ENCODE measurements around the gene SACM1L. TPM values are rescaled to one million over a fixed set of nuclear protein-coding genes. Genes with fewer than 3 reads are reported as not detected.

SACM1L gene
- polyA plus RNA-seq (ENCODE audit: insufficient read length in 4 of 4), result 10 to 100 TPM; 54.2 to 82.9 (median 64.6) TPM

DNA sequence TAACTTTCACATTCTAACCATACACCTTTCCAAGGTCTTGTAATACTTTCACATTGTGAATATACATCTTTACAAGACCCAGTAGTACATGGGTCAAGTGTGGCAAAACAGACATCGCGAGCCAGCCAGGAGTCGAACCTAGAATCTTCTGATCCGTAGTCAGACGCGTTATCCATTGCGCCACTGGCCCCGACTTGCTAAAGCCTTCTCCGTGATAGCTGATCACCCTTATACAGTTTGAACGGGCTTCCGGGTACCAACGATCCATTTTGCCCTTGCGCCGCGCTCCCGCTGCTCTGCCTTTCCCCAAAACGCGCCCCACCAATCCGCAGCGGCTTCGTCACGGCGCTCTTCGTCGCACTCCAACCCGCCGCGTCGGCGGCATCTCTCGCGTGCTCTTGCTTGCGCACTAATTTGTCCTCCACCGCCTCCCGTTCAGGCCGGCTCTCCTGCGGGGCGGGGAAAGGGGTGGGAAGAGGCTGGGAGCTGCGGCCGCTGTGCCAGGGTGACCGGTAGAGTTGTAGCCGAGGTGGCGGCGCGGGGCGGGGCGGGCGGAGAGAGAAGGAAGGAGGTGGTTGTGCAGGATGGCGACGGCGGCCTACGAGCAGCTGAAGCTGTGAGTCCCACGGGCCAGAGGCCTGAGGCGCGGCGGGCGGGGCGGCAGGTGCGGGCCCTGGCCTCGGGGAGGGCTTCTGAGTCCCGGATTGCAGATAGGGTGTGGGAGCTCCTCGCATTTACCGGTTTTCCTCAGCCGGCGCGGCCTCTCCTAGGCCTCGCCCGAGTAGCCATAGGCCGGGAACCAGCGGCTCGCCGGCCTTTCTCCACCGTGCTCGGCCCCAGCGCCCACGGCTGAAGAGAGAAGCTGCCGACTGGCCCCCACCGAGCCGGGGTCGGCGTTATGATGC, at the start of gene SACM1L:
TSS of gene SACM1L (plus strand) at position 515 of the 905 bp plus-strand sequence. CDS start at position 585, 70 bp downstream.
- DNase-seq (ENCODE audit: low read depth in 4 of 4, low spot score in 2 of 4), result peak; percentile 96 to 98 (median 98)

DNA sequence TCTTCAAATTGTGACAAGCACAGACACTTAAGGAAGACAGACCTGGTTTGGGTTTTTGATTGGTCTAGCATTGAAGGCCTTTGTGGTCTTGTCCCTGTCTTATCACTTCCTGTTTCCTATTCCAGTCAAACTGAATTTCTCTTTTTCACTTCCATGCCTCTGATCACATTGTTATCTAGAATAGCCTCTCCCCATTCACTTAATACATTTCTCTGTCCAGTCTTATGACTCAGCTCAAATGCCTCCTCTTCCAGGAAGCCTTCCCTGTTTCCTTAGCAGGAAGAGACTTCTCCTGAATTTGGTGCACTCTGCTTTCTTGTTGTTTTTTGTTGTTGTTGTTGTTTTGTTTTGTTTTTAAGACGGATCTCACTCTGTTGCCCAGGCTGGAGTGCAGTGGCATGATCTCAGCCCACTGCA, 49.1 kb upstream of the SACM1L start:
- no peak for DNase-seq (ENCODE audit: low read depth in 4 of 4, low spot score in 2 of 4)

DNA sequence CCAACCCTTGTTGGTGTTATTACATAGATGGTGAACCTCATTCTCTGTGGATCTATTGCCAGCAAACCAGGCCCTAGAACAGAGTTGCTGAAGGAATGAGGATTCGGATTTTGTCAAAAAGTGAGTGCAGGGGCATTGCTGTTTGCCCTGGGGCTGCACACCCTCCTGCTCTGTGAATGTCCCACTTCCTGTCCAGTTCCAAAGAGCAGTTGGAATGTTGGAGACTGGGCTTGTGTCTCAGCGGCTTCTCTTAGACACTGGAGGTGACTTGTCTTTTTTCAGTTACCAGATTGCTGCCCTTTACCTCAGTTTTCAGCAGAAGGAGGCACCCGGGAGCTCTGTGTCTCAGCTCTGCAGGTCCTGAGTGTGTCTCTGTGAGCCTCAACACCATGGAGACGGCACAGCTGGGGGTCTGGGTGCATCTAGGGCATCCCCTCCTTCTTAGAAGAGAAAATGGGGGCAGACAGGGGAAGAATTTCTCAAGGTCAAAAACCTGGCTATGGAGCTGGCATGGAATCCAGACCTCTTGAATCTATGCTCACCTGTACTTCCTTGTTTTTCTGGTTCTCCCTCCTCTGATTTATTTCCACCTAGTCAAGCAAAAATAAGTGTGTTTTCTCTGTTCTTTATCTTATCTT, 48.4 kb upstream of the SACM1L start:
- no peak for DNase-seq (ENCODE audit: low read depth in 4 of 4, low spot score in 2 of 4)

DNA sequence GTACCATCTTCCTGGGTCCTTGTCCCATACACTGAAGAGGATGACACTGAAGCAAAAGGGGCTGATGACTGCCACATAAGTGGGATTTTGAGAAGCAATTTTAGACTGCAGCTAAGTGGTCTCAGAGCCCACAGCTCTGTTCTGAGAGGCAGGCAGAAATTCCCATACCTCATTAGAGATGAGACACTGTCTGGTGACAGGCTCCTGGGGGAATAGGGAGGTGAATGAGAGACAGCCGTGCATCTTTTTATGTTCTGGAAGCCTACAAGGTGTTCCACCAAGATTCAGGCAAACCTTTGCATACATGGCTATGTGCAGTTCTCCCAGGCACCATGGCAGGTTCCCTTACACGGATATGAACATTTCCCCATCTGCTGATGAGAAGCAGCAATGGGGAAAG, 47.4 kb upstream of the SACM1L start:
- no peak for DNase-seq (ENCODE audit: low read depth in 4 of 4, low spot score in 2 of 4)

GRCh38 chr3:45642731-45643152, 46.5 kb upstream of the SACM1L start:
- DNase-seq (ENCODE audit: low read depth in 4 of 4, low spot score in 2 of 4), result peak in 1 of 4 donors; percentile 40

- peak in 1 of 4 donors; percentile 48 for DNase-seq (ENCODE audit: low read depth in 4 of 4, low spot score in 2 of 4)
Observed at GRCh38 chr3:45644063-45644790, 45.0 kb upstream of the SACM1L start.

- no peak for DNase-seq (ENCODE audit: low read depth in 4 of 4, low spot score in 2 of 4)
Observed at GRCh38 chr3:45644791-45645201, 44.4 kb upstream of the SACM1L start.

GRCh38 chr3:45646051-45646585, 43.1 kb upstream of the SACM1L start:
- no peak for DNase-seq (ENCODE audit: low read depth in 4 of 4, low spot score in 2 of 4)

DNA sequence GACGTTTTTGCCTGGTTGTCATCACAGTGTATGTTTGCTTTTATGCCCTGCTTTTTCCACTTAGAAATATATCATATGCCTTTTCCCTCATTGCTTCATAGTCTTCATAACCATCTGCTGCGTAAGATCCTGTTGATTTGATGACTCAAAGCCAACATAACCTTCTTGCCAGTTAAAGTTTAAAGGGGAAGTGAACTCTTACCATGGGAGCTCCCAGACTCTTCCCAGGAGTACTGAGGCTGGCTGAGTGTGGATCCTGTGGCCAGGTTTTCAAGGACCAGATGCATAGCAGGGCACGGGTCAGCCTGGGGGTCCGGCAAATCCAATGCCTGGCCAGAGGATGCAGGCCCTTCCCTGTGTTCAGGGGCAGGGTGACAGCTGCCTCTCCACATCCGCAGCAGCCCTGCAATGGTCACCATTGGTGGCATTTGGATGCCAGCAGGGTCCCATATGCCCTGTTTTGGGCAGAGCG, 42.0 kb upstream of the SACM1L start:
- DNase-seq (ENCODE audit: low read depth in 4 of 4, low spot score in 2 of 4), result no peak

DNA sequence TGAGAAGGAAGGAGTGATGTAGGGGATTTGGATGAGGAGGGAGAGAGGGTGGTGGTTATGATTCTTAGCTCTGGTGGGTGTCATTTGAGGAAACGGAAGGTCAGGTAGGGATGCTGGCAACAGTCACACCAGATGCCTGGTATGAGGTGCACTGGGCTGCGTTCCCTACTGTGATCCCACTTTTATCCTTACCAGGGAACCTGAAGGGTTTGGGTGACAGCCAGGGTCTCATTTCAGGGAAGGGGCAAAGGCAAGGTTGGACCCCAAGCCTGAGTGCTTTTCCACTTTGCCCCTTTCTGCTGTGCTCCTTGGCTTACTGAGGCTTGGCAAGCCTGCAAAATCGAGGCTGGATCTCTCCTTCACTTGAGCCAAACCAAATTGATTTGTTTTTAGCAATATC, 36.0 kb upstream of the SACM1L start:
- DNase-seq (ENCODE audit: low read depth in 4 of 4, low spot score in 2 of 4), result no peak

DNA sequence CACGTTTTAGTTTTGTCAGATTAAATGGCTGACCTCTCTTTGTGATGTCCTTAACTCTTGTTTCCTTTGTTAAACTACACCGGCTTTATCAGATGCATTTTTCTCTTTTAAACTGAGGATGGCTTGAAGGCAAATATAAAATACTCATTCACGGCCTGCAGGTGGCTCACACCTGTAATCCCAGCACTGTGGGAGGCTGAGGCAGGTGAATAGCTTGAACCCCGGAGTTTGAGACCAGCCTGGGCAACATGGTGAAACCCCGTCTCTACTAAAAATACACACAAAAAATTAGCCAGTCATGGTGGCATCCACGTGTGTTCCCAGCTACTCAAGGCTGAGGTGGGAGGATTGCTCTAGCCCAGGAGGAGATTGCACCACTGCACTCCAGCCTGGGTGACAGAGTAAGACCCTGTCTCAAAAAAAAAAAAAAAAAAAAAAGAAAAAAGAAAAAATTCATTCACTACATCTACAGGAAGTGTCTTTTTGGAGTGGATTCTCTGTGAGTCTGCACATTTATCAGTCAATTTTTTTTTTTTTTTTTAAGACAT, 34.7 kb upstream of the SACM1L start:
- no peak for DNase-seq (ENCODE audit: low read depth in 4 of 4, low spot score in 2 of 4)

DNA sequence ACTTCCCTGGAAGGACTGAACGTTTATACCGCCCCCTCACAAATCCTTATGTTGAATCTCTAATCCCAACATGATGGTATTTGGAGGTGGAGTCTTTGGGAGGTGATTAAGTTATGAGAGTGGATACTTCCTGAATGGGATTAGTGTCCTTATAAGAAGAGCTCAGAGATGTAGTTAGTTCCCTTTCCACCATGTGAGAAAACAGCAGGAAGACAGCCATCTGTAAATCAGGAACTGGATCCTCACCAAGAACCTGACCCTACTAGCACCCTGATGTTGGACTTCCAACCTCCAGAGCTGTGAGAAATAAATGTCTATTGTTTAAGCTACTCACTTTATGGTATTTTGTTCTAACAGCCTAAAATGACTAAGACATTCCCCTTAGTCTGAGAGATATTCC, 33.3 kb upstream of the SACM1L start:
- DNase-seq (ENCODE audit: low read depth in 4 of 4, low spot score in 2 of 4), result no peak

DNA sequence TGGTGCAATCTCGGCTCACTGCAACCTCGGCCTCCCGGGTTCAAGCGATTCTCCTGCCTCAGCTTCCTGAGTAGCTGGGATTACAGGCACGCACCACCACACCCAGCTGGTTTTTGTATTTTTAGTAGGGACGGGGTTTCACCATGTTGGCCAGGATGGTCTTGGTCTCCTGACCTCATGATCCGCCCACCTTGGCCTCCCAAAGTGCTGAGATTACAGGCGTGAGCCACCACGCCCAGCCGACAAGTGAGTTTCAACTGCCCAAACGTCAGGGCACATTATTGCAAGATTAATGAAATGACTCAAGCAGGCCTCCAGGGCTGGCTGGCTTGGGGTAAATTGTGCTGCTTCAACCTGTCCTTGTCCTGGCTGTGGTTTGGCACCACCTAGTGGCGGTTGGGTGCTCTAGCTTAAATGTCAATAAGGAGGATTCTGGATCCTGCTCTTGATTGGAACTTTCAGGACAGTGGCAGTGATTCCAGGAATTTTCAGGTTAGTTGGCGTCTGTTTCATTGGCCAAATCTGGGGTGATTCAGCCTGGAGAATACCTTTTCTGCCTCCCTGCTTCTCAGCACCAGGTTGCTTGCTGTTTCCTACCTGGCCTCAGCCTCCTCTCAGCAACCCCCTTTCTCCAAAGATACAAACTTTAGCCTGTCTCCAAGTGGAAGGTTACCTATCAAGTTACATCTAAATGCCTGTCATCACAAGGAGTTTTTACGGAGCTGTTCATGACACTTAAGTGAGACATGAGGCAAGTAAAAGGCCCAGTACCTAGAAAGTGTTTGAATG, 32.4 kb upstream of the SACM1L start:
- peak in 2 of 4 donors; percentile 61 to 82 for DNase-seq (ENCODE audit: low read depth in 4 of 4, low spot score in 2 of 4)

GRCh38 chr3:45657853-45658252, 31.3 kb upstream of the SACM1L start:
- DNase-seq (ENCODE audit: low read depth in 4 of 4, low spot score in 2 of 4), result no peak

DNA sequence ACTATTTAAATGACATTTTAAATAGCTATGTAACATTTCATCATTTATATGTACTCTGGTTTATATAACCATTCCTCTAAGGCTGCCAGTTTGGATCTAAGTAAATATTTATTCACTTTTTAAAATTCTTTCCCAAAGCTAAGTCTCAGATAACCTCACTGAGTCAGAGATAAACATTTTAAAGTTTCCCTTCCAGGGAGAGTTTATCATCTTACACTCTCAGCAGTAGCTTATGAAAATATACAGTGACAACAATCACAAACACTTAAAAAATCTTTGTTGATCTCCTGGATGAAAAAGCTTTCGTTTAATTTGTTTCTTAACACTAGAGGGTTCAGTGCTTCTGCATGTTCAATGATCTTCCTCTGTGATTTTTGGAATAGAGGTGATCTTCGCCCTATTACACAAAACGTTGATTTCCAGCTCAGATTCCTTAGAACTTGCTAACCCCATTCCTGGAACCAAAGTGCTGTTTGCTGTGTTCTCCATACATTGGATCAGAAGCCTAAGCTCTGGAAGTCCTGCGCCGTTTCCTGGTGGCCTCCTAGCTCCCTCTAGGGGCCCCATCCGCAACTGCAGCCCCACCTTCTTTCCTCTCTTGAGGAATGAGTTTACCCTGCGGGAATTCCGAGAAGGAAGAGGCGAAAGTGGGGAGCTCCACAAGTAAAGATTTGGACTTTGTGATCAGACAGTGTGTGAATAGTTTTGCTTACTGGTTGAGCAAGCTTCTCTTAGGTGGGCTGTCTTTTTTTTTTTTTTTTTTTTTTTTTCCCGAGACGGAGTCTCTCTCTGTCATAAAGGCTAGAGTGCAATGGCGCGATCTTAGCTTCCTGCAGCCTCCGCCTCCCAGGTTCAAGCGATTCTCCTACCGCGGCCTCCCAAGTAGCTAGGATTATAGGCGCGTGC, 29.3 kb upstream of the SACM1L start:
- DNase-seq (ENCODE audit: low read depth in 4 of 4, low spot score in 2 of 4), result peak in 1 of 4 donors; percentile 40

DNA sequence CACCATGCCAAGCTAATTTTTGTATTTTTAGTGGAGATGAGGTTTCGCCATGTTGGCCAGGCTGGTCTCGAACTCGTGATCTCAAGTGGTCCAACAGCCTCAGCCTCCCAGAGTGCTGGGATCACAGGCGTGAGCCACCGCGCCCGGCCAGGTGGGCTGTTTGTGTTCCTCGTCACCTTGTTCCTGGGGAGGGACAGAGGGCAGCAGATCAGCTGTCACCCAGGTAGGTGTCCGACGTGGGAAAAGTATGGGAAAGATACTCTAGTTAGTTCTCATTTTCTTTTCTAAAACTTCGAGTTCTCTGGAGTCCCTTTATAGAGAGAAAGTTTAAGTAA, 28.7 kb upstream of the SACM1L start:
- no peak for DNase-seq (ENCODE audit: low read depth in 4 of 4, low spot score in 2 of 4)

DNA sequence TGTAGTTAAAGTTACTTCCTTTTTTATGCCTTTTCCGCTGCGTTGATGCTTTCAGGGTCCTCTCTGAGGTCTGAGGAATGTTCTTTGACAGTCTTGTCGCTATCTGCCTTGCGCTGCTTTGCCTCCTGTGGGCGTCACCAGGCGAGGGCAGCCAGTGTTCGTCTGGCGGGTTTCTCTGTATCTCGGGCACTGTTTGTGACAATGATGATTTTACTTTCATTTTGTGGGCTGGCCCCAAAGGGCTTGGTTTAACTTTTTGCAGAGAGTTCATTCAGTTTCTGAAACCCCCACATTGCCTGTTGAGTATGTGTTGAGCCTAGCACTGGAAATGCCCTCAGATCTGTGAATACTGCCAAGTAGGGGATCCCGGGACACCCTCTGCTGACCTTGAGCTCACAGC, 24.6 kb upstream of the SACM1L start:
- DNase-seq (ENCODE audit: low read depth in 4 of 4, low spot score in 2 of 4), result no peak

DNA sequence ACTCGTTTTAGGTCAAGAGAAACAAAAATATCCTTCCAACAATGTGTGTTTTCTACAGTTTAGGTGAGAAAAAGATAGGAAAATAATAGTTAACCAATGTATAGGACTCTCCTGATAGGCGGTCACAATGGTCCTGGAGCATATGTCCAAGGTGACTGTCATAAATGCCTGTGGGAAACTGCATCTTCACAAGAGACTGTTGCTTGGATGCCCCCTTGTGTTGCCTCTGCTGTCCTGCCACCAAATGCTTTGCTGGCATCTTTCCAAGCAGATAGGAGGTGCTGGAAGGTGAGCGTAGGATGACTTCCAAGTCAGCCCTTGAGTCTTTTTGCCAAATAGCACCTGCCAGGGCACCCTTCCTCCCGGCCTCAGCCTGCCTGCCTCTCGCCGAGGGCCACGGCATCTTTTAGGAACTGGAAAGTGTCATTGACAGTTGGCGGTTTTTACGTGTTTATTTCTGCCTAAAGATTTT, 24.1 kb upstream of the SACM1L start:
- DNase-seq (ENCODE audit: low read depth in 4 of 4, low spot score in 2 of 4), result no peak
